A549 (cell line): ENCODE results near the gene AFG3L2. TPM values are rescaled to one million over a fixed set of nuclear protein-coding genes. Genes with fewer than 3 reads are reported as not detected.

ENCODE experiments used
- ATAC-seq, 2 experiments: fragments of 200-7000 bp in 1 of 2; fragments of >200 bp in 1 of 2; cut with Nextera tagmentation in 1 of 2; cut with Tn5 transposase in 1 of 2; 3 replicates each; pipeline versions ENCODE4 v1.8.0 to v1.9.1; 2018 to 2020; ENCODE audit warnings: mild to moderate bottlenecking in 1 of 2, moderate library complexity in 1 of 2
- CTCF ChIA-PET: fragments of 300-600 bp; sonication (Branson Sonifier 250); formaldehyde crosslinking; extraction: SDS; loops from one replicate; lab custom pipeline; 2021; ENCODE audit warnings: antibody characterized with exemption, inconsistent platforms; lab: Yijun Ruan, JAX
- POLR2A ChIA-PET: fragments of 350-600 bp; formaldehyde crosslinking; extraction: SDS; loops from one replicate; lab custom pipeline; 2021; ENCODE audit warnings: antibody characterized with exemption, inconsistent platforms; lab: Yijun Ruan, JAX
- DNase-seq, 2 experiments: peaks; one replicate each; pipeline versions ENCODE4 v3.0.0 to v3.0.0-alpha.2; 2011 to 2016; ENCODE audit warnings: low read depth in 1 of 2, low spot score in 1 of 2
- FAIRE-seq: peaks from 2 replicates; lab custom pipeline; 2011; peaks lifted over from hg19 to GRCh38; lab: Jason Lieb, UNC
- H3K27ac ChIP-seq, 2 experiments: fragments of >200 bp; sonication (Bioruptor Twin); formaldehyde crosslinking; 3 replicates each; pipeline ENCODE4 v1.5.1; 2016 to 2017
- H3K4me1 ChIP-seq: fragments of >200 bp; sonication (Bioruptor Twin); formaldehyde crosslinking; 3 replicates; pipeline ENCODE4 v1.6.1; 2016
- H3K4me2 ChIP-seq: fragments of >200 bp; sonication (Bioruptor Twin); formaldehyde crosslinking; 3 replicates; pipeline ENCODE4 v1.6.1; 2016
- H3K4me3 ChIP-seq: fragments of >200 bp; sonication (Bioruptor Twin); formaldehyde crosslinking; 3 replicates; pipeline ENCODE4 v1.5.1; 2016
- H3K9me3 ChIP-seq: fragments of >200 bp; sonication (Bioruptor Twin); formaldehyde crosslinking; 3 replicates; pipeline ENCODE4 v1.6.1; 2016
- BCL3 ChIP-seq: fragments of >200 bp; sonication (Bioruptor Twin); formaldehyde crosslinking; IDR thresholded peaks from 3 replicates; pipeline ENCODE4 v1.6.1; 2016
- CBX8 ChIP-seq: fragments of 200-600 bp; sonication (generic); IDR thresholded peaks from 2 replicates; pipeline ENCODE4 v1.6.1; 2016
- CEBPB ChIP-seq, 2 experiments: fragments of >200 bp in 1 of 2; sonication (Bioruptor Twin) in 1 of 2; formaldehyde crosslinking in 1 of 2; IDR thresholded peaks; 2 replicates each; pipeline ENCODE4 v1.6.1; 2012 to 2016
- CHD4 ChIP-seq: fragments of 200-600 bp; sonication (generic); IDR thresholded peaks from 2 replicates; pipeline ENCODE4 v1.6.1; 2016; ENCODE audit warnings: antibody characterized with exemption, mild to moderate bottlenecking, borderline replicate concordance
- E2F6 ChIP-seq: IDR thresholded peaks from 2 replicates; pipeline ENCODE4 v1.6.1; 2012; ENCODE audit warnings: low read depth, borderline replicate concordance
- EP300 ChIP-seq, 2 experiments: fragments of >200 bp; sonication (Bioruptor Twin); formaldehyde crosslinking; IDR thresholded peaks; 2 replicates in 1 of 2; 3 replicates in 1 of 2; pipeline ENCODE4 v1.6.1; 2016 to 2017
- ESRRA ChIP-seq: fragments of 150-350 bp; IDR thresholded peaks from 2 replicates; pipeline ENCODE4 v1.6.1; 2014; ENCODE audit warnings: mild to moderate bottlenecking, low read length, borderline replicate concordance
- FOSL2 ChIP-seq, 2 experiments: fragments of 450-650 bp in 1 of 2; fragments of >200 bp in 1 of 2; sonication (Bioruptor Twin) in 1 of 2; formaldehyde crosslinking; IDR thresholded peaks; 2 replicates each; pipeline versions ENCODE4 v1.5.0 to v1.6.1; 2016 to 2020; ENCODE audit warnings: mild to moderate bottlenecking in 1 of 2, moderate library complexity in 1 of 2
- HMGXB4 ChIP-seq: fragments of 250-450 bp; sonication (Bioruptor Pico); IDR thresholded peaks from 2 replicates; pipeline ENCODE4 v1.5.0; 2021; ENCODE audit warnings: mild to moderate bottlenecking, moderate library complexity, borderline replicate concordance
- JUN ChIP-seq, 2 experiments: fragments of >200 bp; sonication (Bioruptor Twin); formaldehyde crosslinking; IDR thresholded peaks; 2 replicates in 1 of 2; 3 replicates in 1 of 2; pipeline ENCODE4 v1.6.1; 2016 to 2017
- JUNB ChIP-seq: fragments of >200 bp; sonication (Bioruptor Twin); formaldehyde crosslinking; IDR thresholded peaks from 2 replicates; pipeline ENCODE4 v1.6.1; 2016
- KDM1A ChIP-seq: fragments of 200-600 bp; sonication (generic); IDR thresholded peaks from 2 replicates; pipeline ENCODE4 v1.6.1; 2016; ENCODE audit warnings: low read depth, mild to moderate bottlenecking
- MAFK ChIP-seq: fragments of 450-650 bp; IDR thresholded peaks from 2 replicates; pipeline ENCODE4 v1.6.1; 2014; ENCODE audit not compliant: partially characterized antibody
- MAX ChIP-seq: IDR thresholded peaks from 2 replicates; pipeline ENCODE4 v1.6.1; 2012
- PHF8 ChIP-seq: fragments of 200-600 bp; sonication (generic); IDR thresholded peaks from 2 replicates; pipeline ENCODE4 v1.6.1; 2016; ENCODE audit warnings: low read depth, mild to moderate bottlenecking, antibody characterized with exemption, moderate library complexity, borderline replicate concordance
- POLR2A ChIP-seq: IDR thresholded peaks from 2 replicates; pipeline ENCODE4 v1.6.1; 2012; ENCODE audit warnings: mild to moderate bottlenecking, low read length
- POLR2AphosphoS2 ChIP-seq: conservative IDR thresholded peaks from 2 replicates; pipeline ENCODE4 v1.6.1; 2012; ENCODE audit warnings: low read length, improper control_type of control experiment, inconsistent platforms
- RAD21 ChIP-seq, 2 experiments: fragments of >200 bp in 1 of 2; sonication (Bioruptor Twin) in 1 of 2; formaldehyde crosslinking in 1 of 2; IDR thresholded peaks in 1 of 2; conservative IDR thresholded peaks in 1 of 2; 2 replicates in 1 of 2; 3 replicates in 1 of 2; pipeline ENCODE4 v1.6.1; 2012 to 2018; ENCODE audit warnings: inconsistent platforms in 1 of 2
- RNF2 ChIP-seq: fragments of 200-600 bp; sonication (generic); IDR thresholded peaks from 2 replicates; pipeline ENCODE4 v1.6.1; 2016; ENCODE audit warnings: low read depth, mild to moderate bottlenecking, antibody characterized with exemption, moderate library complexity, borderline replicate concordance
- ZNF302 ChIP-seq: fragments of 250-450 bp; sonication (Bioruptor Pico); IDR thresholded peaks from 2 replicates; pipeline ENCODE4 v1.9.0; 2021; ENCODE audit warnings: inconsistent platforms, mild to moderate bottlenecking, moderate library complexity
- WGBS: methylation state at CpG from one replicate; pipeline ENCODE4 v1.1.6; 2017; ENCODE audit errors: missing lambda C conversion rate; 5-methylcytosine and 5-hydroxymethylcytosine counted together
- polyA plus RNA-seq, 4 experiments: library from polyadenylated mRNA; depleted of rRNA in 3 of 4; stranded (reverse); fragments of >200 nt; fragmentation: RNase III in 1 of 4; extraction: RNeasy Plus Mini Kit Qiagen cat#74134 plus additional on column Dnase treatment in 1 of 4; gene quantifications; 2 replicates in 3 of 4; 3 replicates in 1 of 4; pipeline ENCODE4 v1.2.3, GENCODE V29; 2011 to 2017

Gene AFG3L2
- polyA plus RNA-seq, 2 of the 4 experiments (the other 2 are of a cell fraction): 33.7 to 56.4 TPM

GRCh38 chr18:12309683-12310198 lies 67.3 kb downstream of the AFG3L2 start:
- TF ChIP-seq E2F6 (no peak), KDM1A (no peak), POLR2A (no peak), BCL3 (no peak), POLR2AphosphoS2 (no peak), HMGXB4 (no peak), CBX8 (no peak), RAD21 (conservative IDR thresholded peaks at IDR 0.05 in 1 of 2, IDR thresholded peaks at IDR 0.05 in 1 of 2) (no peak), CHD4 (no peak), ESRRA (no peak), JUNB (no peak), MAX (no peak), EP300 (IDR thresholded peaks at IDR 0.05) (no peak)
- TF ChIP-seq, all 56 proteins: peak for 0
- no peak for FAIRE-seq
- Histone ChIP-seq H3K4me1 (peaks cover 11% of the 10 kb centered on the region), H3K9me3 (peaks cover 20% of the 10 kb centered on the region), H3K27ac (peak overlapping the region; percentile 82 to 99), H3K4me2 (peak overlapping the region; percentile 85), H3K4me3 (peak overlapping the region; percentile 62)
- WGBS: 89% methylated on average over 7 of the region's 7 CpGs
- CTCF ChIA-PET: interaction anchor here (1.9 to 3.8 kb wide), 2 partner anchors 18 to 38 kb away, joined by 4 to 18 read pairs; no protein-coding TSS in a partner anchor
- POLR2A ChIA-PET: interaction anchor here (0.6 to 2.4 kb wide), 4 partner anchors 22 to 250 kb away, joined by 5 to 14 read pairs (median 8); partner anchors contain the start of gene AFG3L2
- ATAC-seq: no peak
- no peak for DNase-seq

GRCh38 chr18:12308386-12309100 lies 68.5 kb downstream of the AFG3L2 start:
- Histone ChIP-seq H3K4me3 (peak overlapping the region; percentile 62), H3K4me1 (peaks cover 11% of the 10 kb centered on the region), H3K9me3 (peaks cover 20% of the 10 kb centered on the region), H3K4me2 (peak overlapping the region; percentile 85), H3K27ac (peak overlapping the region; percentile 82 to 99)
- FAIRE-seq (no peak), DNase-seq (peak; percentile 43 to 75), ATAC-seq (peak; percentile 84 to 91)
- ChIA-PET POLR2A (interaction anchor here (0.6 to 2.4 kb wide), 5 partner anchors 11 to 69 kb away, joined by 3 to 8 read pairs (median 5); partner anchors contain the start of gene AFG3L2), CTCF (interaction anchor here (0.6 to 3.8 kb wide), 3 partner anchors 19 to 51 kb away, joined by 3 to 18 read pairs (median 7); no protein-coding TSS in a partner anchor)
- WGBS: 0% methylated on average over 10 of the region's 81 CpGs
- TF ChIP-seq RNF2 (no peak), JUNB (0 out of 2 replicates have a peak, but pooled peaks have one; percentile 38), FOSL2 (IDR thresholded peaks at IDR 0.05) (peak; percentile 60), FOSL2 (CRISPR knock-in tag; IDR thresholded peaks at IDR 0.05) (peak; percentile 92), PHF8 (peak; percentile 52; the same call in 1 of the 2 replicates), MAFK (no peak), ZNF302 (CRISPR knock-in tag) (no peak), JUN (IDR thresholded peaks at IDR 0.05) (peak in 1 of 2 experiments; percentile 64; a peak in 4 of 5 replicates), MAX (peak; percentile 73; the same call in 1 of the 2 replicates), CEBPB (IDR thresholded peaks at IDR 0.05) (peak in 1 of 2 experiments; percentile 43; a peak in 2 of 4 replicates)
